CD1c-positive myeloid dendritic cell (primary cell): Measurements from ENCODE around the gene FAM32A.
A peak's percentile ranks its signal among the peaks of the same experiment; 100 is the strongest.

Experiments used
- DNase-seq: peaks from one replicate; pipeline ENCODE4 v3.0.0-alpha.2; 2016; ENCODE audit errors: extremely low spot score

FAM32A gene

GRCh38 chr19:16202320-16203255 is 17.4 kb downstream of the FAM32A start:
- no peak for DNase-seq

GRCh38 chr19:16203256-16204004 is 18.2 kb downstream of the FAM32A start:
- no peak for DNase-seq

- no peak for DNase-seq
These were observed 18.7 kb downstream of the FAM32A start for GRCh38 chr19:16204005-16204294.

GRCh38 chr19:16205205-16206045 is 20.2 kb downstream of the FAM32A start:
- no peak for DNase-seq

- no peak for DNase-seq
These were observed 20.9 kb downstream of the FAM32A start for GRCh38 chr19:16206046-16206605.

GRCh38 chr19:16206637-16207036 is 21.4 kb downstream of the FAM32A start:
- DNase-seq = no peak

GRCh38 chr19:16207063-16207462 is 21.9 kb downstream of the FAM32A start:
- DNase-seq = no peak

GRCh38 chr19:16207490-16208025 is 22.3 kb downstream of the FAM32A start:
- DNase-seq = peak; percentile 20

GRCh38 chr19:16208064-16208759 is 23.0 kb downstream of the FAM32A start:
- no peak for DNase-seq

GRCh38 chr19:16208847-16209665 is 23.8 kb downstream of the FAM32A start:
- no peak for DNase-seq

- no peak for DNase-seq
These were observed 25.0 kb downstream of the FAM32A start for GRCh38 chr19:16210168-16210567.

GRCh38 chr19:16213076-16213475 is 27.9 kb downstream of the FAM32A start:
- DNase-seq = no peak

- no peak for DNase-seq
These were observed 31.8 kb downstream of the FAM32A start for GRCh38 chr19:16216744-16217670.

GRCh38 chr19:16217716-16218451 is 32.7 kb downstream of the FAM32A start:
- no peak for DNase-seq

GRCh38 chr19:16218851-16219250 is 33.6 kb downstream of the FAM32A start:
- no peak for DNase-seq

GRCh38 chr19:16222806-16223205 is 37.6 kb downstream of the FAM32A start:
- no peak for DNase-seq

GRCh38 chr19:16223746-16224145 is 38.5 kb downstream of the FAM32A start:
- DNase-seq = no peak
